IMR-90 (cell line): ENCODE data around the gene NEO1.

Experiments used
- CEBPB ChIP-seq: IDR thresholded peaks from 2 replicates; pipeline ENCODE4 v1.6.1; 2012; ENCODE audit warnings: low read depth, low read length, improper control_type of control experiment
- CTCF ChIP-seq: conservative IDR thresholded peaks from 2 replicates; pipeline ENCODE4 v1.5.1; 2012; ENCODE audit warnings: mild to moderate bottlenecking, low read depth, low read length, improper control_type of control experiment
- FOS ChIP-seq: fragments of 150-350 bp; IDR thresholded peaks from 2 replicates; pipeline ENCODE4 v1.6.1; 2016; ENCODE audit warnings: low read depth, low read length
- MAZ ChIP-seq: IDR thresholded peaks from 2 replicates; pipeline ENCODE4 v1.6.1; 2012; ENCODE audit warnings: low read depth, mild to moderate bottlenecking, low read length, improper control_type of control experiment, moderate library complexity, borderline replicate concordance
- MXI1 ChIP-seq: IDR thresholded peaks from 2 replicates; pipeline ENCODE4 v1.6.1; 2012; ENCODE audit warnings: low read depth, mild to moderate bottlenecking, low read length, moderate library complexity, borderline replicate concordance
- POLR2A ChIP-seq: IDR thresholded peaks from 2 replicates; pipeline ENCODE4 v1.6.1; 2012; ENCODE audit warnings: mild to moderate bottlenecking, low read depth, low read length
- RAD21 ChIP-seq: IDR thresholded peaks from 2 replicates; pipeline ENCODE4 v1.6.1; 2012; ENCODE audit warnings: low read length, improper control_type of control experiment
- RFX5 ChIP-seq: IDR thresholded peaks from 2 replicates; pipeline ENCODE4 v1.8.0; 2012; ENCODE audit warnings: low read depth, mild to moderate bottlenecking, low read length, moderate library complexity

- TF ChIP-seq CTCF (no peak), FOS (no peak), MAZ (no peak), RFX5 (no peak), CEBPB (no peak), MXI1 (no peak), POLR2A (no peak), RAD21 (no peak)
These were observed 158.4 kb downstream of the NEO1 start for GRCh38 chr15:73210630-73211029.
